ENCODE measurements around the gene UROS.

The UROS gene

GRCh38 chr10:125828311-125828710, 5.3 kb upstream of the UROS start:
- DNase-seq = no peak

GRCh38 chr10:125827133-125827532, 4.1 kb upstream of the UROS start:
- no peak for DNase-seq

- DNase-seq = no peak
Observed at GRCh38 chr10:125824736-125825135, 1.7 kb upstream of the UROS start.

- no peak for DNase-seq
Observed at GRCh38 chr10:125823663-125824251, 699 bp upstream of the UROS start.

GRCh38 chr10:125820701-125821100, 2.4 kb downstream of the UROS start:
- DNase-seq = no peak

GRCh38 chr10:125817337-125817946, 5.6 kb downstream of the UROS start:
- DNase-seq = no peak

GRCh38 chr10:125816548-125816947, 6.5 kb downstream of the UROS start:
- no peak for DNase-seq

GRCh38 chr10:125815764-125816163, 7.3 kb downstream of the UROS start:
- no peak for DNase-seq

GRCh38 chr10:125812128-125812750, 10.8 kb downstream of the UROS start:
- no peak for DNase-seq

GRCh38 chr10:125811251-125811650, 11.8 kb downstream of the UROS start:
- DNase-seq = no peak

- no peak for DNase-seq
Observed at GRCh38 chr10:125808047-125808446, 15.0 kb downstream of the UROS start.

- no peak for DNase-seq
Observed at GRCh38 chr10:125802739-125803138, 20.3 kb downstream of the UROS start.

- DNase-seq = no peak
Observed at GRCh38 chr10:125802131-125802530, 20.9 kb downstream of the UROS start.

GRCh38 chr10:125801574-125801973, 21.5 kb downstream of the UROS start:
- no peak for DNase-seq

GRCh38 chr10:125799451-125800182, 23.4 kb downstream of the UROS start:
- no peak for DNase-seq

- DNase-seq = no peak
Observed at GRCh38 chr10:125797994-125798662, 24.9 kb downstream of the UROS start.

GRCh38 chr10:125797424-125797823, 25.6 kb downstream of the UROS start:
- DNase-seq = no peak

GRCh38 chr10:125795637-125796190, 27.3 kb downstream of the UROS start:
- DNase-seq = no peak

GRCh38 chr10:125795128-125795527, 27.9 kb downstream of the UROS start:
- no peak for DNase-seq

GRCh38 chr10:125792342-125793300, 30.4 kb downstream of the UROS start:
- no peak for DNase-seq

GRCh38 chr10:125788156-125789034, 34.7 kb downstream of the UROS start:
- DNase-seq = no peak
